Measurements from ENCODE around the gene ASTL.

Gene ASTL

DNA sequence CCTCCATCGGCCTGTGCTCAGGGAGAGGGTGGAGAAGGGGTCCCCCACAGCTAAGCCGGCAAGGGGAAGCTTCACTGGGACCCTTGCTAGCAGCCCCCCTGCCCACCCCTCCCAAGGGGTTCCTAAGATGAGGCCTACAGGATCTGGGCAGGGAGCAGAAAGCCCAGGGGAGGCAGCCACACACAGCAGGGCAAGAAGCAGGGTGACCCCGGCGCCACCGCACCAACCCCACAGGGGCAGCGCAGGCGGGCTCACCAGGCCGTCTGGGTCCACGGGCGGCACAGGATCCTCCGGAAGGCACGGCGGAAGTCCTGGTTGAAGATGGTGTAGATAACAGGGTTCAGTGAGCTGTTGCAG is 23.8 kb downstream of the ASTL start:
- in situ Hi-C loops (cut with MboI; ENCODE audit: low sequenced_read_pairs), result loop anchor here (25.0 kb wide), 1 partner anchor 102 kb away; no protein-coding TSS in a partner anchor

- in situ Hi-C loops (cut with MboI; ENCODE audit: low sequenced_read_pairs), result loop anchor here (25.0 kb wide), 1 partner anchor 102 kb away; no protein-coding TSS in a partner anchor
Measured at GRCh38 chr2:96113951-96114350, 24.4 kb downstream of the ASTL start.

GRCh38 chr2:96113367-96113677 is 25.0 kb downstream of the ASTL start:
- in situ Hi-C loops (cut with MboI; ENCODE audit: low sequenced_read_pairs), result loop anchor here (25.0 kb wide), 1 partner anchor 101 kb away; no protein-coding TSS in a partner anchor

DNA sequence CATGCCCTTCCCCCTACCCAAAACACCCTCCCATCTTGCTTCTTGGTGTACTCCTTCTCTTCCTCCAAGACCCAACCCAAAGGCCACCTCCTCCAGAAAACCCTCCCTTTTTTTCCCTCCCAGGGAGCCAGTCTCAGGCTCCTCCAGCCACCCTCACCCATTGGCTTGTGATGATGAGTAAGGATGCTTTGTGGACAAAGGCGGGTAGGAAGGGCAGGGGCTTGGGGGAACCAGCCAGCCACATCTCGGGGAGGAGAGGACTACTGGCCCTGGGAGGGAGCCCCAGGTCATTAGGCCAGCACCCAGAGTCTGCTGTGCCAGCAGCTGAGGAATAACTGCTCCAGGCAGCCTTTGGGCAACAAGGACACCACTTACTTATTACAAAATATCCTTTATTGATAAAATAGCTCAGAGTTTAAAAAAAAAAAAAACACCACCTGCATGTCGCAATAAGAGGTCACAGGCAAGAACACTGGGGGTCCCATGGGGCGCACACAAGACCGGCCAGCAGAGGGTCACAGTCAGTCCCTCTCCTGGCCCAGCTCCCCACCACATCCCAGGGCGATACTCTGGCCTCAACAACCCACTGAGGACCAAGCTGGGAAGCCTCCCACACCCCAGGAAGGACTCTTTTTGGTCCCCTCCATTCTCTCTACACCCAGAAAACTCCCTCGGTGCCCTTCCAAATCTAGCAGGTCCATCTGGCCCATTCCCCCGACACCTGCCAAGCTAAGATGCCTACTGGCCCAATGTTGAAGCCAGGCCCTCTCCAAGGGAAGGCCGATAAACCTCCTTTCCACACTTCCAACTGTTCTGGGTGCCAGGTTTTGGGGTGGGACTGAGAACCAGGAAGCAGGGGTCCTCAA is 25.6 kb downstream of the ASTL start:
- in situ Hi-C loops (cut with MboI; ENCODE audit: low sequenced_read_pairs), result loop anchor here (25.0 kb wide), 1 partner anchor 100 kb away; no protein-coding TSS in a partner anchor

- in situ Hi-C loops (cut with MboI; ENCODE audit: low sequenced_read_pairs), result loop anchor here (25.0 kb wide), 1 partner anchor 100 kb away; no protein-coding TSS in a partner anchor
Measured at GRCh38 chr2:96111823-96112500, 26.3 kb downstream of the ASTL start.

GRCh38 chr2:96111257-96111640 is 27.1 kb downstream of the ASTL start:
- in situ Hi-C loops (cut with MboI; ENCODE audit: low sequenced_read_pairs), result loop anchor here (25.0 kb wide), 1 partner anchor 99 kb away; no protein-coding TSS in a partner anchor

DNA sequence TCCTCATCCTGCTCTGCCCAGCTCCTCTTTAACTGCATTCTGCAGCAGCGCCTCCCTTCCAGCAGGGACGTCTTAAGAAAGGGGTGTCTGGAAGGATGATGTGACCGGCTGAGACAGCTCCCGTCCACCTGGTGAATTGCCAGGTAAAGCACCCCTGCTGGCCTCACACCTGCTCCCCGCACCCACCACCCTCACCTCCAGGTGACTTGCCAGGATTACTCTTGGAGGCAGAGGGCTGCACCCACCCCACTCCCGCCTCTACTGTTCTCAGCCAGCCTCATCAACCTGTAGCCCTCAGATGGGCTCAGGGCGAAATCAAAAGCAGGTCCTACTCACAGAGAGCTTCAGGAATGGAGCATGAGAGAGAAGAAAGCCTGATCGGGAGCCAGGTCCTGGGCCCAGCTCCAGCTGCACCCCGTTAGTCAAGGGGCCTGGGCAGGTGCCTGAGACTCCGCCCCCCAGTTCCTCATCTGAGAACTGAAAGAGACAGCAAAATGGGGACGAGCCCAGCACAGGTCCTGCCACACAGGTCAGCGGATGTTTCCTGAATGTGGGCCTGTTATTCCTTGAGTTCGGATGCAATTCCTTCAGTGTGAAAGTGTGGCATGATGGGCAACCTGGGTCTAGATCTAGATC is 27.6 kb downstream of the ASTL start:
- in situ Hi-C loops (cut with MboI; ENCODE audit: low sequenced_read_pairs), result loop anchor here (25.0 kb wide), 1 partner anchor 98 kb away; no protein-coding TSS in a partner anchor

DNA sequence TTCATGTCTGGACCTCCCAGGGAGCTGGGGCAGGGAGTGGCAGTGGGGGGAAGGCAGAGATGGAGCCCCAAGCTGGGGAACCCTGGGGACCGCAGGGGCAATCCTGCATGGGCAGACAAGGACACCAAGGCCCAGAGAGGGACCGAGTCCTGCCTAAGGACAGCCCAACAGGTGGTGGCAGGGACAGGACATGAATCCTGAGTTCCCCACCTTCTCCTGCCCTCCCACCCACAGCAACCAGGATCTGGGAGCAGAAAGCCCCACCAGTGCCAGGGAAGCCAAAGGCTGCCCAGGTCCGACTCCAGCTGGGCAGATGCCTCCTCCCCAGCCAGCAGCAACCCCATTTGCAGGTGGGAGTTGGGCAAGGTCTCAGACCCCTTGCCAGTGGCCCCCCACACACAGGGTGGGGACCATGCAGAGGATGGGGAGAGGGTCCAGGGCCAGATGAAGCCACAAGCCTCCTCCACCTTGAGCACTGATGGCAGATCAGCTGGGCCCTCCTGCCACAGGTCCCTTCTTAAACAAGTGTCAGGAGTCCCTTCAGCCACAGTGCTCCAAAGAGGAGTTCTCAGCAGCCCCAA is 28.3 kb downstream of the ASTL start:
- in situ Hi-C loops (cut with MboI; ENCODE audit: low sequenced_read_pairs), result loop anchor here (25.0 kb wide), 1 partner anchor 98 kb away; no protein-coding TSS in a partner anchor

- in situ Hi-C loops (cut with MboI; ENCODE audit: low sequenced_read_pairs), result loop anchor here (25.0 kb wide), 1 partner anchor 97 kb away; no protein-coding TSS in a partner anchor
Measured at GRCh38 chr2:96109361-96109680, 29.0 kb downstream of the ASTL start.

DNA sequence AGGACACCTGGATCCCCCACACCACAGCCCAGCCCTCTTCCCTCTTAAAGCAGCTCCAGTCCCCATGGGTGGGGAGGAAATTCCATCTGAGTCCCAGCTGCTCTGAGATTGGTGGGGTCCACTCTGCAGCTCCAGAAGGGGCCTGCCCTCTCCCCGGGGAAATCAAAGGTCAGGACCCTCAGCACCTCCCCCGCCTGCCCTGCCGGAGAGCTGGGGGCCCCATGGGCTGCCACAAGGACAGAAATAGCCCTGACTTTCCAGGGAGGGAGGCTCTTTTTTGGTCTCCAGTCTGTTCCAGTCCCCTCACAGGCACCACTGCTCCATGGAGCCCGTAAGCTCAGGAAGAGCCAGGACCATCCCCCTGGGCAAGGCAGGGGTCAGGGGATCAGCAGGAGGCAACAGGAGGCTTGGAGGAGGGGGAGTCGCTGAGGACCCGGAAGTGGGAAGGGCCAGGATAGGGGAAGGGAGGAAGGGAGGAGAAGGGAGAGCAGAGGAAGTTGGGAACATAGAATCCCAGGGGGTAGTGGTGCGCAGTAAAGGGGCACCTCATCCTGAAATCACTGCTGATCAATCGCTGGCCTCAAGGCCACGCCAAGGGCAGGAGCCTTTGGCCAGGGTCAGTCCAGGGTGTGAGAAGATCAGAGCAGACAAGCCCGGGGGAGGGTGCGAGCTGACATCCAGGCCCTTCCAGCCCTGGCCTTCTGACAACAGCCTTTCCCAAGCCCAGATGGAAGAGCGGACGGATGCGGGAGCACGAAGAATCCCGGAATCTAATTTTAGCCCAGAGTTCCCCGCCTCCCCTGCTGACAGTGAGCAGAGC is 29.6 kb downstream of the ASTL start:
- in situ Hi-C loops (cut with MboI; ENCODE audit: low sequenced_read_pairs), result loop anchor here (25.0 kb wide), 1 partner anchor 96 kb away; no protein-coding TSS in a partner anchor

DNA sequence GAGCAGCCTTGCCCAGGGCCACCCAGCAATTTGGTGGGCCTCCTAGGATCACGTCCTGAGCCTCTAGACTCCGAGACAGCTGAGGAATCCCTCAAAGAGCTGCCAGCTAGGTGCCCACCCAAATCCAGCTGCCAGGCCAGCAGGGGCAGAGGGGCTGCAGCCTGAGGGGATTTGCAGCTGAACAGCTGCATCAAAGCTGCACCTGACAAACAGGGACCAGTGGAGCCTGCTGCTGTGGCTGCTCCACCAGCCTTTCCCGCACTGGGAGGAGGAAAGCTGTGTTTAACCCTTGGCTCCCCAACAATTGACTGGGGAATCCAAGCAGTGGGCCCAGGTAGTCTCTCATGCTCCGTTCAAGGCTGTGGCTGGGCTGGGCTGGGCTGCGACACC is 30.2 kb downstream of the ASTL start:
- in situ Hi-C loops (cut with MboI; ENCODE audit: low sequenced_read_pairs), result loop anchor here (25.0 kb wide), 1 partner anchor 96 kb away; no protein-coding TSS in a partner anchor

- in situ Hi-C loops (cut with MboI; ENCODE audit: low sequenced_read_pairs), result loop anchor here (25.0 kb wide), 1 partner anchor 95 kb away; no protein-coding TSS in a partner anchor
Measured at GRCh38 chr2:96107708-96108065, 30.6 kb downstream of the ASTL start.

DNA sequence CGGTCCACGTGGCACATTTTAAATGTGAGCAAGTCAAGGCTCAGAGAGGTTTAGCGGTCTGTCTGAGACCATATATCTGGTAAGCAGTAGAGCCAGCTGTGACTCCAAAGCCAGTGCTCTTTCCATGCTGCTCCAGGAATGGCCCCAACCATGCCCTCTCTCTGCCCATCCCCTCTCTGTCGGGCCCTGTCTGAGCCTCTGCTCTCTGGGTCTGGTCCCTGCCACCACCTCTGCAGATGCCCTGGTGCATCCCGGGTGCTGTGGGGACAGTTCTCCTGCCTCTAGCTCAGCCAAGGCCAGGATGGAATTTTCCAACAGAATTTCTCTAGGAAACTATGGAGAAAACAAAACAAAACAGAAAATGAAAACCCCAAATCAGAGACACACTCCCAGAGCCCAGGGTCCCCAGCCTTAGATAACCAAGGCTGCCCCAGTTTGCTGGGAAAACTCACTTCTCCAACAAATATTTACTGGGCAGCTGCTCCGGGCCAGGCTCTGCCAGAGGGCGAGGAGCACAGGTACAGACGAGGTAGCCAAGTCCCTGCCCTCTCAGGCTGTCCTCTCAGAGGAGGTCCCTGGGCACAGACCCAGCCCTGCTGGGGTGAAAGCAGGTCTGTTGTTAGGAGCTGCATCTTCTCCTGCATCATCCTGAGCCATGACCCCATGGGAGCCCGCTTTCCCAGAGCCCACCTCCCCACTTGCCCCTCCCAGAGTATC is 31.2 kb downstream of the ASTL start:
- in situ Hi-C loops (cut with MboI; ENCODE audit: low sequenced_read_pairs), result loop anchor here (25.0 kb wide), 1 partner anchor 95 kb away; no protein-coding TSS in a partner anchor

GRCh38 chr2:96105994-96106715 is 32.1 kb downstream of the ASTL start:
- in situ Hi-C loops (cut with MboI; ENCODE audit: low sequenced_read_pairs), result loop anchor here (25.0 kb wide), 1 partner anchor 94 kb away; no protein-coding TSS in a partner anchor

- in situ Hi-C loops (cut with MboI; ENCODE audit: low sequenced_read_pairs), result loop anchor here (25.0 kb wide), 1 partner anchor 93 kb away; no protein-coding TSS in a partner anchor
Measured at GRCh38 chr2:96105152-96105915, 33.0 kb downstream of the ASTL start.

GRCh38 chr2:96104487-96104861 is 33.8 kb downstream of the ASTL start:
- in situ Hi-C loops (cut with MboI; ENCODE audit: low sequenced_read_pairs), result loop anchor here (25.0 kb wide), 1 partner anchor 92 kb away; no protein-coding TSS in a partner anchor

DNA sequence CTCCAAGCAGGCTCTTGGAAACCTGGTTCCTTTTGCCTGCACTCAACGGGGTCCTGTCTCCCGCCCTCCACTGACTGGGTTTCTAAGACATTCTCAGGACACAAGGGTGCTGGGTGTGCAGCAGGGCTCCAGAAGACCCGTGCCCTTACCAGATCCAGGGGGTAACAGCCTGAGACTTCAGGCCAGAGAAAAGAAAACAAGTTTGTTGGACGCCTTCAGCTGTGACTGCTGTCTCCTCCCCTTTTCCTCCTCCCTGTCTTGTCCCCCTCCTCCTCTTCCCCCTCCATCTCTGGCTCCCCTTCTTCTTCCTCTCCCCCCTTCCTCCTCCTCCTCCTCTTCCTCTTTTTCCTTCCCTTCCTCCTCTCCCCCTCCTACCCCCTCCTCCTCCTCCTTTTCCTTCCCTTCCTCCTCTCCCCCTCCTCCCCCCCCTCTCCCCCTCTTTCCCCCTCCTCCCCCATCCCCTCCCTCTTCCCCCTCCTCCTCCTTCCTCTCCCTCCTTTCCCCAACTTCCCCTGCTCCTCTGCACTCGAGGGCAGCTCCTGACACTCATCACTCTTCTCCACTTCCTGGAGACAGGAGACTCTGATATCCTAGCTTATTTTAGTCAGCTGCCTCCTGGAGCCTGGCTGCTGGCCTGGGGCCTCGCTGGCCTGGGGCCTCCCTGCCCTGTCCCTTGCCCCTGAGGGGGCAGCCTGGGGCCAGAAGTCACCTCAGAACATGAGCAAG is 34.4 kb downstream of the ASTL start:
- in situ Hi-C loops (cut with MboI; ENCODE audit: low sequenced_read_pairs), result loop anchor here (25.0 kb wide), 1 partner anchor 92 kb away; no protein-coding TSS in a partner anchor

All from HL-60/S4 (cell line).